SK-N-SH treated with all-trans-retinoic acid at 6 μM for 48 hours (cell line): Measurements from ENCODE around the gene THAP7.

ENCODE experiments used
- CSDC2 ChIP-seq: fragments of 250-450 bp; sonication (Bioruptor Pico); IDR thresholded peaks from 2 replicates; pipeline ENCODE4 v1.5.0; 2020; ENCODE audit warnings: mild to moderate bottlenecking, moderate library complexity
- ESRRG ChIP-seq: fragments of 250-450 bp; sonication (Bioruptor Pico); IDR thresholded peaks from 2 replicates; pipeline ENCODE4 v1.6.1; 2021; ENCODE audit warnings: mild to moderate bottlenecking
- ISL1 ChIP-seq: fragments of 250-450 bp; sonication (Bioruptor Pico); IDR thresholded peaks from 2 replicates; pipeline ENCODE4 v2.1.2; 2022; ENCODE audit warnings: mild to moderate bottlenecking, moderate library complexity
- TCF4 ChIP-seq: fragments of 250-450 bp; sonication (Bioruptor Pico); IDR thresholded peaks from 2 replicates; pipeline ENCODE4 v1.8.0; 2021; ENCODE audit warnings: mild to moderate bottlenecking, moderate library complexity, borderline replicate concordance
- ZFP3 ChIP-seq: fragments of 250-450 bp; sonication (Bioruptor Pico); IDR thresholded peaks from 2 replicates; pipeline ENCODE4 v1.5.0; 2020; ENCODE audit warnings: mild to moderate bottlenecking, moderate library complexity
- ZFP30 ChIP-seq: fragments of 450-650 bp; formaldehyde crosslinking; IDR thresholded peaks from 2 replicates; pipeline ENCODE4 v1.5.0; 2022; ENCODE audit warnings: mild to moderate bottlenecking, moderate library complexity
- ZNF565 ChIP-seq: fragments of 450-650 bp; formaldehyde crosslinking; conservative IDR thresholded peaks from 2 replicates; pipeline ENCODE4 v1.5.0; 2020; ENCODE audit warnings: low read depth, mild to moderate bottlenecking, moderate library complexity
- ZNF8 ChIP-seq: fragments of 450-650 bp; formaldehyde crosslinking; IDR thresholded peaks from 2 replicates; pipeline ENCODE4 v1.5.0; 2020; ENCODE audit warnings: mild to moderate bottlenecking, moderate library complexity

GRCh38 chr22:21018314-21018713 lies 16.4 kb upstream of the THAP7 start:
- TF ChIP-seq ESRRG (CRISPR knock-in tag) (no peak), TCF4 (CRISPR knock-in tag) (no peak), ISL1 (CRISPR knock-in tag) (no peak), ZNF8 (no peak), CSDC2 (no peak), ZFP3 (CRISPR knock-in tag) (no peak), ZFP30 (CRISPR knock-in tag) (no peak), ZNF565 (CRISPR knock-in tag) (no peak)
